Measurements from ENCODE around the gene TXNDC17. TPM values are rescaled to one million over a fixed set of nuclear protein-coding genes. Genes with fewer than 3 reads are reported as not detected.

The TXNDC17 gene
- total and polyA plus RNA-seq, 2 of the 4 experiments (the other 2 are of a cell fraction): 45.0 to 494 TPM

- WGBS, 2 experiments (ENCODE audit: extremely low coverage in 2 of 2, insufficient read length in 1 of 2): no CpG with 5 or more reads among the region's 16 CpGs
- no peak overlapping the region for H3K9ac ChIP-seq (ENCODE audit: low read depth, low read length)
- H4K5ac ChIP-seq (ENCODE audit: low read depth, low read length): no peak overlapping the region
- H2BK5ac ChIP-seq (ENCODE audit: low read depth, low read length, poor library complexity, severe bottlenecking): no peak overlapping the region
- in situ Hi-C loops (cut with MboI; ENCODE audit: low sequenced_read_pairs): no loop called here
- H3K36me3 ChIP-seq (ENCODE audit: control insufficient read depth, insufficient read depth, low read length): no peaks in the 10 kb centered on the region
- no peak overlapping the region for H3K4me3 ChIP-seq (ENCODE audit: insufficient read depth, low read depth, low read length)
- H2BK120ac ChIP-seq (ENCODE audit: low read depth, low read length): no peak overlapping the region
- no peaks in the 10 kb centered on the region for H3K9me3 ChIP-seq (ENCODE audit: control insufficient read depth, insufficient read depth, low read length)
- DNase-seq: peak; percentile 3
- no peak overlapping the region for H2BK20ac ChIP-seq (ENCODE audit: low read depth, low read length)
- BruUV-seq (replicated peaks): no TSS peak
- H3K79me1 ChIP-seq (ENCODE audit: low read depth in 1 of 2, low read length in 2 of 2): no peaks in the 10 kb centered on the region
- H4K20me1 ChIP-seq (ENCODE audit: insufficient read depth, low read length): no peaks in the 10 kb centered on the region
- H2BK15ac ChIP-seq (ENCODE audit: low read depth, low read length): no peak overlapping the region
- no peak overlapping the region for H4K8ac ChIP-seq (ENCODE audit: low read depth in 2 of 2, low read length in 2 of 2)
- no peaks in the 10 kb centered on the region for H3K4me1 ChIP-seq (ENCODE audit: control insufficient read depth, insufficient read depth, low read length)
- H3K18ac ChIP-seq (ENCODE audit: low read depth, low read length): no peak overlapping the region
- TF ChIP-seq NFE2L2 (IDR thresholded peaks at IDR 0.05; ENCODE audit: low read depth, low read length) (no peak), CHD1 (IDR thresholded peaks at IDR 0.05; ENCODE audit: low read depth, low read length) (no peak), MXI1 (IDR thresholded peaks at IDR 0.05; ENCODE audit: borderline replicate concordance, low read depth, low read length) (no peak), FOS (IDR thresholded peaks at IDR 0.05; ENCODE audit: low read depth, low read length) (no peak), RCOR1 (IDR thresholded peaks at IDR 0.05; ENCODE audit: insufficient replicate concordance, low read length) (no peak), CTCF (conservative IDR thresholded peaks at IDR 0.05; ENCODE audit: low read depth, low read length) (no peak), CEBPB (IDR thresholded peaks at IDR 0.05; ENCODE audit: low read depth, low read length) (no peak)
- TF ChIP-seq, protein P1, sequence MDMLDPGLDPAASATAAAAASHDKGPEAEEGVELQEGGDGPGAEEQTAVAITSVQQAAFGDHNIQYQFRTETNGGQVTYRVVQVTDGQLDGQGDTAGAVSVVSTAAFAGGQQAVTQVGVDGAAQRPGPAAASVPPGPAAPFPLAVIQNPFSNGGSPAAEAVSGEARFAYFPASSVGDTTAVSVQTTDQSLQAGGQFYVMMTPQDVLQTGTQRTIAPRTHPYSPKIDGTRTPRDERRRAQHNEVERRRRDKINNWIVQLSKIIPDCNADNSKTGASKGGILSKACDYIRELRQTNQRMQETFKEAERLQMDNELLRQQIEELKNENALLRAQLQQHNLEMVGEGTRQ (IDR thresholded peaks at IDR 0.05; ENCODE audit: low read depth, low read length): no peak
- H3K27me3 ChIP-seq (ENCODE audit: control insufficient read depth, insufficient read depth, low read length): peaks cover 29% of the 10 kb centered on the region
- no peak overlapping the region for H3K23ac ChIP-seq (ENCODE audit: low read depth, low read length)
- ChIA-PET POLR2A (ENCODE audit: unreplicated experiment) (no interaction called here), CTCF (no interaction called here)
- intact Hi-C loops (cut with micrococcal nuclease): no loop called here
- H2AK5ac ChIP-seq (ENCODE audit: low read depth, low read length): no peak overlapping the region
- H2AK9ac ChIP-seq (replicated peaks; ENCODE audit: low read depth, low read length, poor library complexity): no peak overlapping the region
- no peak overlapping the region for H3K56ac ChIP-seq (ENCODE audit: extremely low read depth, insufficient read depth, low read length)
- no peak for ATAC-seq (ENCODE audit: low read depth)
- H3K9me1 ChIP-seq (ENCODE audit: insufficient read depth, low read length): no peaks in the 10 kb centered on the region
- H3K14ac ChIP-seq (replicated peaks; ENCODE audit: low read depth, low read length): no peak overlapping the region
- H3K4ac ChIP-seq (ENCODE audit: low read depth, low read length): no peak overlapping the region
- no peak overlapping the region for H3K27ac ChIP-seq (ENCODE audit: insufficient read depth, low read length)
- dilution Hi-C loops (cut with HindIII; ENCODE audit: low sequenced_read_pairs, unreplicated experiment): no loop called here
- no peak overlapping the region for H3K4me2 ChIP-seq (ENCODE audit: low read depth, low read length)
- peak overlapping the region; percentile 21 for H2AFZ ChIP-seq (replicated peaks; ENCODE audit: low read length, poor library complexity)
- H4K91ac ChIP-seq (ENCODE audit: insufficient read depth, low read depth, low read length): no peak overlapping the region
Observed at GRCh38 chr17:6677158-6677831, 36.4 kb downstream of the TXNDC17 start.

Measured in IMR-90 (cell line).